HG03108 (cell line): Measurements from ENCODE around the gene KRTAP19-1.
"Not testable (repeated sequence)": the region's sequence is repeated elsewhere in the genome, so short reads cannot be mapped to it uniquely, and the experiment has no call there.

Experiments used
- ATAC-seq: cut with Tn5 transposase; IDR thresholded peaks from one replicate; pipeline ENCODE4 v1.9.1; 2021; ENCODE audit warnings: moderate library complexity; ENCODE audit not compliant: unreplicated experiment

The KRTAP19-1 gene

GRCh38 chr21:30480145-30480544 is at the start of gene KRTAP19-1:
Gene KRTAP19-1 (minus strand): TSS chr21:30480367. CDS start chr21:30480317, 50 bp downstream.
- ATAC-seq, result no peak

- no peak for ATAC-seq
Measured at GRCh38 chr21:30518876-30519275, 38.7 kb upstream of the KRTAP19-1 start.

- ATAC-seq, result no peak
Measured at GRCh38 chr21:30515681-30516080, 35.5 kb upstream of the KRTAP19-1 start.

- ATAC-seq, result not testable (repeated sequence)
Measured at GRCh38 chr21:30505621-30506205, 25.5 kb upstream of the KRTAP19-1 start.

- ATAC-seq, result no peak
Measured at GRCh38 chr21:30502041-30502440, 21.9 kb upstream of the KRTAP19-1 start, which contains the start of gene KRTAP19-5. Gene KRTAP19-5 (minus strand): TSS chr21:30502141. CDS start chr21:30502090, 51 bp downstream.

GRCh38 chr21:30497065-30497464 is 16.9 kb upstream of the KRTAP19-1 start, which contains the start of gene KRTAP19-4:
Gene KRTAP19-4 (minus strand): TSS chr21:30497165. CDS start chr21:30497110, 55 bp downstream.
- ATAC-seq, result no peak

- no peak for ATAC-seq
Measured at GRCh38 chr21:30491963-30492428, 11.8 kb upstream of the KRTAP19-1 start, which contains the start of gene KRTAP19-3. Gene KRTAP19-3 (minus strand): TSS chr21:30492013. CDS start chr21:30491957, 56 bp downstream.

- no peak for ATAC-seq
Measured at GRCh38 chr21:30487336-30487735, 7.2 kb upstream of the KRTAP19-1 start, which contains the start of gene KRTAP19-2. Gene KRTAP19-2 (minus strand): TSS chr21:30487436. CDS start chr21:30487348, 88 bp downstream.

GRCh38 chr21:30486180-30486579 is 6.0 kb upstream of the KRTAP19-1 start:
- no peak for ATAC-seq

GRCh38 chr21:30482130-30482529 is 2.0 kb upstream of the KRTAP19-1 start:
- no peak for ATAC-seq

GRCh38 chr21:30479259-30479658 is 908 bp downstream of the KRTAP19-1 start:
- ATAC-seq, result no peak

- no peak for ATAC-seq
Measured at GRCh38 chr21:30478004-30478403, 2.2 kb downstream of the KRTAP19-1 start.

- no peak for ATAC-seq
Measured at GRCh38 chr21:30468900-30469714, 11.1 kb downstream of the KRTAP19-1 start.

- ATAC-seq, result no peak
Measured at GRCh38 chr21:30463713-30464112, 16.5 kb downstream of the KRTAP19-1 start.

- no peak for ATAC-seq
Measured at GRCh38 chr21:30448514-30448913, 31.7 kb downstream of the KRTAP19-1 start.

- ATAC-seq, result no peak
Measured at GRCh38 chr21:30447056-30447455, 33.1 kb downstream of the KRTAP19-1 start.

- ATAC-seq, result no peak
Measured at GRCh38 chr21:30444204-30444603, 36.0 kb downstream of the KRTAP19-1 start.

- ATAC-seq, result no peak
Measured at GRCh38 chr21:30443226-30443625, 36.9 kb downstream of the KRTAP19-1 start.

- ATAC-seq, result no peak
Measured at GRCh38 chr21:30439975-30440374, 40.2 kb downstream of the KRTAP19-1 start, which contains the start of gene KRTAP15-1. Gene KRTAP15-1 (plus strand): TSS chr21:30440275. CDS start chr21:30440328, 53 bp downstream.

- no peak for ATAC-seq
Measured at GRCh38 chr21:30437010-30437565, 43.1 kb downstream of the KRTAP19-1 start.

GRCh38 chr21:30434033-30434631 is 46.0 kb downstream of the KRTAP19-1 start:
- no peak for ATAC-seq
